ENCODE data around the gene TBCK.

The TBCK gene

DNA sequence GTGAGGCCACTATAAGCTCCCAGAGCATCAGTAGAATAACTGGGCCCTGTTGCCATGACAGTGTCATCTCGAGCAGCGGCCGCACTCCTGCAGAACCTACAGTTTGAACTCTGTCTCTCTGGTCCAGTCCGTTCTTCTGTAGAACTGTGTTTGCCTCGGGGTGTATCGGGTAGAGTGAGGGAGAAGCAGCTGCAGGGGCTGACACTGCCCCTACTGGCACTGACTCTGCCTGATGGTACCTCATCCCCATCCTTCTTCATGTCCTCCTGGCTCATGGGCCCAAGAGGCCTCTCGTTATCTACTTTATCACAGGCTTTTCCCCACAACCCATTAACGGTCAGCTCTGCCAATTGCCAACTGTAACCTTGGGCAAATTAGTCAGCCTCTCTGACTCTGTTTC is 324.3 kb downstream of the TBCK start:
- DNase-seq (ENCODE audit: low read depth in 2 of 2): no peak
